Measurements from ENCODE around the gene NKX2-4.

The NKX2-4 gene

GRCh38 chr20:21358737-21359136 is 38.6 kb downstream of the NKX2-4 start:
- TF ChIP-seq ZFX (IDR thresholded peaks at IDR 0.05) (no peak), CTCF (conservative IDR thresholded peaks at IDR 0.05) (no peak)
- H3K27ac ChIP-seq, result no peak overlapping the region

- H3K27ac ChIP-seq, result no peak overlapping the region
- TF ChIP-seq CTCF (conservative IDR thresholded peaks at IDR 0.05) (no peak), ZFX (IDR thresholded peaks at IDR 0.05) (no peak)
Observed at GRCh38 chr20:21357844-21358243, 39.5 kb downstream of the NKX2-4 start.

GRCh38 chr20:21356386-21356785 is 40.9 kb downstream of the NKX2-4 start:
- no peak overlapping the region for H3K27ac ChIP-seq
- no peak for TF ChIP-seq ZFX (IDR thresholded peaks at IDR 0.05)
- TF ChIP-seq CTCF (conservative IDR thresholded peaks at IDR 0.05), result no peak

GRCh38 chr20:21355981-21356380 is 41.3 kb downstream of the NKX2-4 start:
- no peak for TF ChIP-seq ZFX (IDR thresholded peaks at IDR 0.05)
- no peak for TF ChIP-seq CTCF (conservative IDR thresholded peaks at IDR 0.05)
- H3K27ac ChIP-seq, result no peak overlapping the region

- no peak overlapping the region for H3K27ac ChIP-seq
- TF ChIP-seq CTCF (conservative IDR thresholded peaks at IDR 0.05) (no peak), ZFX (IDR thresholded peaks at IDR 0.05) (no peak)
Observed at GRCh38 chr20:21353236-21353635, 44.1 kb downstream of the NKX2-4 start.

GRCh38 chr20:21352703-21353102 is 44.6 kb downstream of the NKX2-4 start:
- TF ChIP-seq ZFX (IDR thresholded peaks at IDR 0.05) (no peak), CTCF (conservative IDR thresholded peaks at IDR 0.05) (no peak)
- no peak overlapping the region for H3K27ac ChIP-seq

Measured in C4-2B (cell line).